HG03432 (cell line): ENCODE data around the gene C20orf202.
"Not testable (repeated sequence)": the region's sequence is repeated elsewhere in the genome, so short reads cannot be mapped to it uniquely, and the experiment has no call there.

Experiments used
- ATAC-seq: cut with Tn5 transposase; IDR thresholded peaks from one replicate; pipeline ENCODE4 v1.9.1; 2021; ENCODE audit warnings: mild to moderate bottlenecking, moderate library complexity; ENCODE audit not compliant: unreplicated experiment

The C20orf202 gene

GRCh38 chr20:1207293-1207878, 4.1 kb downstream of the C20orf202 start:
- no peak for ATAC-seq

GRCh38 chr20:1209447-1210387, 6.5 kb downstream of the C20orf202 start:
- no peak for ATAC-seq

GRCh38 chr20:1210501-1210900, 7.2 kb downstream of the C20orf202 start:
- ATAC-seq = no peak

GRCh38 chr20:1212023-1212422, 8.8 kb downstream of the C20orf202 start:
- ATAC-seq = no peak

- peak; percentile 47 for ATAC-seq
Observed at GRCh38 chr20:1212607-1213396, 9.5 kb downstream of the C20orf202 start.

GRCh38 chr20:1214838-1215261, 11.6 kb downstream of the C20orf202 start:
- no peak for ATAC-seq

GRCh38 chr20:1215386-1216170, 12.3 kb downstream of the C20orf202 start:
- ATAC-seq = no peak

- ATAC-seq = not testable (repeated sequence)
Observed at GRCh38 chr20:1216527-1217427, 13.5 kb downstream of the C20orf202 start.

GRCh38 chr20:1222750-1223149, 19.5 kb downstream of the C20orf202 start:
- not testable (repeated sequence) for ATAC-seq

GRCh38 chr20:1224205-1224890, 21.1 kb downstream of the C20orf202 start:
- no peak for ATAC-seq

GRCh38 chr20:1225263-1225782, 22.1 kb downstream of the C20orf202 start:
- ATAC-seq = no peak

GRCh38 chr20:1225783-1226654, 22.8 kb downstream of the C20orf202 start, which contains the start of gene RAD21L1:
Gene RAD21L1, plus strand, starts transcription at chr20:1226044. Its CDS starts 2,410 bp downstream, at chr20:1228454.
- ATAC-seq = no peak

- ATAC-seq = no peak
Observed at GRCh38 chr20:1229541-1229940, 26.3 kb downstream of the C20orf202 start.

- ATAC-seq = no peak
Observed at GRCh38 chr20:1232286-1233111, 29.2 kb downstream of the C20orf202 start.

GRCh38 chr20:1240549-1240948, 37.3 kb downstream of the C20orf202 start:
- ATAC-seq = no peak

GRCh38 chr20:1241456-1241855, 38.2 kb downstream of the C20orf202 start:
- no peak for ATAC-seq

GRCh38 chr20:1242099-1242498, 38.8 kb downstream of the C20orf202 start:
- ATAC-seq = no peak
